HG02678 (cell line): ENCODE results near the gene CIB4.

Source experiments
- ATAC-seq: cut with Tn5 transposase; IDR thresholded peaks from one replicate; pipeline ENCODE4 v1.9.1; 2021; ENCODE audit warnings: mild to moderate bottlenecking, moderate library complexity; ENCODE audit not compliant: unreplicated experiment

The CIB4 gene

GRCh38 chr2:26584656-26585055 is 56.5 kb downstream of the CIB4 start:
- no peak for ATAC-seq

DNA sequence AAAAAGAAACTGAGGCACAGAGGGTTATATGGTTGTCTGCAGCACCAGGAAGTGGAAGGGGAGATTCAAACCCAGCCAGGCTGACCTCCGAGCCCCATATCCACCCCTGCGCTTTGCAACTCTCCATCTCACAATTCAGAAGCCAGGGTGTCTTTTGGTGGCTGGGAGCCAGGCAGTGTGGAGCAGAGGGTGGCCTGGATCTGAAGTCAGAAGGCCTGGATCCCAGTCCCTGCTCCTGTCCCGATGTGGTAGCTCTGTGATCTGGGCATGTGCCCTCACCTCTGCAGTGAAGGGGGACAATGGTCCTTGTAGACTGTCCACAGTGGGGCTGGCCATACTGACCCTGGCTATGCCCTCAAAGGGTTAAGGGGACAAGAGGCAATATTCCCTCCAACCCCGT is 57.0 kb downstream of the CIB4 start:
- no peak for ATAC-seq

GRCh38 chr2:26583381-26583911 is 57.7 kb downstream of the CIB4 start:
- ATAC-seq, result no peak

DNA sequence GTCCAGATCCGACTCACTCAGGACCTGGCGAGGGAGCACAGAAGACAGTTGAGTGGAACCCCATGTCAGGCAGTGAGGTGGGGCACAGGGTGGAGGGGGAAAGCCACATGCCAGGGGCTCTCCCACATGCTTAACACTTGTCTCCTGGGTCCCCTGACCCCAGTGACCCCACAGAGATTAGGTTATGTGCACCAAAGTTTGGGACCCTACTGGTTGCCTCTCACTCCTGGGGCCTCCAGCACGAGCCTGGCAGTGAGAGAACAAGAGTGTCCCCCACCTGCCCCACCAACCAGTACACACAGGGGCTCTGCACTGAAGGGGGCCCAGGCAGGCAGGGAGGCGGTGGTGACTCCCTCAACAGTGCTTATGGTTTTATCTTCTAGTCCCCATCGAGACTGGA is 58.3 kb downstream of the CIB4 start:
- no peak for ATAC-seq

GRCh38 chr2:26581991-26582842 is 58.9 kb downstream of the CIB4 start:
- ATAC-seq, result no peak

DNA sequence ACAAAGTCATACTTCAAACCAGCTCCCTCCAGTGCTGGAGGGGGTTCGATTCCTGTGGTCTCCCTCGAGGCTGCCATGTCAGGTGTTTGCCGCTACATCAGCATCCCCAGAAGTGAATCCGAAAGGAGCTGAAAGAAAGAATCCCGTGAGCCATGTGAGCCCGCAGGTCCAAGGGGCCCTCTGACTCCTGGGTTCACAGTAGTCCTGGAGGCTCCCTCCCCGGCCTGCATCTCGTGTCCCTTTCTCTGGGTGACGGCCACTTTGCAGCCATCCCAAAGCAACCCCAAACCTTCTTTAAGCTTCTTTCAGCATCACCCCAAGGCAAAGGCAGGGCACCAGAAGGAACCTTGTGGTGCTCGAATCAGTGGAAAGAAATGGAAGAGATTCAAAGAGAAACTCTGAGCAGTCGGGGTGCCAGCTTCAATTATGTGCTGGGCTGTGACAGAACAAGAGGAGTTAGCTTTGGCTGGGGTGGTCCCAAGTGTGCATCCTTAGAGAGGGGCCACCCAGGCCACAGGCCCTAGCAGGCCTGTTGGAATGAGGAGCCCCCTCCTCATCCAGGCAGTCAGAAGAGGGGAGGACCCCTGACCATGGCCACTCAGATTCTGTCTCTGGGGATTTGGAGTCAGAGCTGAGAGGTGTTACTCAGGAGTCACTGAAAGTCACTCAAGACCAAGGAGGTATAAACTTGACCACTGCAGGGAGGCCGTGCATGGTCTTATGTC is 59.7 kb downstream of the CIB4 start:
- no peak for ATAC-seq

GRCh38 chr2:26580751-26581150 is 60.4 kb downstream of the CIB4 start:
- no peak for ATAC-seq

- no peak for ATAC-seq
These were observed 61.0 kb downstream of the CIB4 start for GRCh38 chr2:26580151-26580550.

- ATAC-seq, result no peak
These were observed 61.5 kb downstream of the CIB4 start for GRCh38 chr2:26579723-26580040.

DNA sequence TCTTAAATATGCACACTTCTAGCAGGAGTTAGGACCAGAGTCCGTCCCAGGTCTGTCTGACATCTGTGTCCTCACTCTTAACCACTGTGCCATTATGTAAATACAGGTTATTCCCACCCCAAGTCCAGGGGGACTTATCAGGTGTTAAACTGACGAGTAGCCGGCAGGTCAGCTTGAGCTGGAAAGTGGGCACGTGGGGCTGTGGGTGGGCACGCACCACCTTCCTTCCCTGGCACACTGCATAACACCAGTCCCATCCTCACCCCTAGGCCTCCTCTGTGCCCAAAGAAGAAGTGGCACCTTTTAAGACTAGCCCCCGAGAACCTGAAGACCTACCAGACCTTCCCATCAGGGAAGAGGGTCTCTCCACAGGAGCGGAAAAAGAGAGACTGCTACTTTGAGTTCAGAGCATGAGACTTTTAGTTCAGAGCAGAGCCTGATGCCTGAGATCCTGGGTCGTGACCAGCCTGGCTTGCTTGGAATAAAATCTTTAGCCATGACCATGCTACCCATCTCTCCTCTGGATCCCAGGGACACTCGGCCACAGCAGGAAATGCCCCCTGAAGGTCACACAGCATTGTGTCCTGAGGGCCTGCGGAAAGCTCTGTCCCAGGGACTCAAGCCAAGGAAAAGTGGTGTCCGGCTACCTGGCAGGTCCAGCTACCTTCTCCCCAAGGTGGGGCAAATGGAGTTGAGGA is 62.0 kb downstream of the CIB4 start:
- no peak for ATAC-seq

GRCh38 chr2:26578581-26578980 is 62.6 kb downstream of the CIB4 start:
- no peak for ATAC-seq

- ATAC-seq, result no peak
These were observed 63.1 kb downstream of the CIB4 start for GRCh38 chr2:26578113-26578458.

GRCh38 chr2:26577442-26578112 is 63.6 kb downstream of the CIB4 start:
- ATAC-seq, result no peak

DNA sequence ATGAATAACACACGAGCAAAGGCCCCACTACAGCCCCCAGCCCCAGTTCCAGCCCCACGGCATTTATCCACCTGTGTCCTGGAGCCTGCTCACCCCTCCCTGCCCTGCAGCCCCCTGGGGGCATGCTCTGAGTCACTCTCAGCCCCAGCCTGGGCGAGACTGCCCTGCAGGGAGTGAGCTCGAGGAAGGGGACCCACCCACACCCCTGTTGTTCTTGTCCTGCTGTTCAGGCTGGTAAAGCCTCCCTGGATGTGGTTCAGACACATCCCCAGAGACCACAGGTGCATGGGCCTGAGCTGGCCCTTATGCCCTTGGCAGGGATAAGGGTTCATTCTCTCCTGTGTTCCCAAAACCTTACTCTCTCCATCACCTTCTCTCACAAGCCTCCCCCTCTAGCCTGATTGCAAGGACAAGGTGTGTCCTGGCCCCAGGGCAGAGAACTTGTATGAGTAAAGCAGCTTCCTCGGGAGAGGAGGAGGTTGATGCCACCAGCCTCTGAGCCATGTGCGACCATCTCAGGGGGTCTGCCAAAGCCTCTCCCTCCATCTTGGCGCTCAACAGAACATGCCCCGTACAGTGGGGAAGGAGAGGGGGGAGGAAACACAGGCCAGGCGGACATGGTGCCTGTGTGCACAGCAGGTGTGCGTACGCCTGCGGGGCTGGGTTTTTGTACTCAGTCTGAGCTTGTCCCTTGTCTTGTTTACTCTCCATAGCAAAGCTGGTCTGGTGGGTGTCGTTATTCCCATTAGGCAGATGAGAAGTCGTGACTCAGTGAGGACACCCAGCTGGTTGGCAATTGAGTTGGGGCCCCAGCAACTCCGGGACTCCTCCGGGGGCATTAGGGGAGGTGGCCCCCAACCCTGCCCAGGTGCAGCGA is 64.4 kb downstream of the CIB4 start:
- ATAC-seq, result no peak

- ATAC-seq, result no peak
These were observed 65.2 kb downstream of the CIB4 start for GRCh38 chr2:26575836-26576564.

DNA sequence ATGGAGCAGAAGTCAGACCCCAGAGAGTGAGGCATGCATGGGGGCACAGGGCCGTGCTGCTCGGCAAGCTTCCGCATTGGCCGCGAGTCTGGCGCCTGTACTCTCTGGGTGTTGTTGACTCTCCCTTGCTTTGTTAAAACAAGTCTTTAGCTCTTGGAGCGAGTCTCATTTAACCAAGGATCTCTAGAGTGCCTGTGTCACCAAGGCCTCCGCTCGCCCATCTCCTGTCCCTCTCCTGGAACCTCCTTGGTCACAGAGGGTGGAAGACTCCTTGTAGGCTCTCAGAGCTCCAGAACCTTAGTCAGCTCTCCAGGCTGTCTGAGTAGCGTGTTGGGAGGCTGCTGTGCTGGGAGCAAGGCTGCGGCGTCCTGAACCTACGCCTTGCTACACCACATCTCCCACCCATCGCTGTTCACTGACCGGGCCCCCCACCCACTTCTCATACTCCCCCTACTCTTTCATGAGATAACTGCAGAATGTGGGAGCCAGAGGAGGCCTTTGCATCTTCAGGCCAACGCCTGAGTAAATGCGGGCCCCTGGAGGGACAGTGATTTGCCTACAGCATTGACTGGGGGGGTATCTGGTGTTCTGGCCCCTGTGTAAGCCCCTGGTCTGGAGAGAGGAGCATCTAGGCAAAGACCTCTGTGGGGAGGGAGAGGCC is 66.1 kb downstream of the CIB4 start:
- no peak for ATAC-seq

- ATAC-seq, result no peak
These were observed 66.9 kb downstream of the CIB4 start for GRCh38 chr2:26574066-26574899.

DNA sequence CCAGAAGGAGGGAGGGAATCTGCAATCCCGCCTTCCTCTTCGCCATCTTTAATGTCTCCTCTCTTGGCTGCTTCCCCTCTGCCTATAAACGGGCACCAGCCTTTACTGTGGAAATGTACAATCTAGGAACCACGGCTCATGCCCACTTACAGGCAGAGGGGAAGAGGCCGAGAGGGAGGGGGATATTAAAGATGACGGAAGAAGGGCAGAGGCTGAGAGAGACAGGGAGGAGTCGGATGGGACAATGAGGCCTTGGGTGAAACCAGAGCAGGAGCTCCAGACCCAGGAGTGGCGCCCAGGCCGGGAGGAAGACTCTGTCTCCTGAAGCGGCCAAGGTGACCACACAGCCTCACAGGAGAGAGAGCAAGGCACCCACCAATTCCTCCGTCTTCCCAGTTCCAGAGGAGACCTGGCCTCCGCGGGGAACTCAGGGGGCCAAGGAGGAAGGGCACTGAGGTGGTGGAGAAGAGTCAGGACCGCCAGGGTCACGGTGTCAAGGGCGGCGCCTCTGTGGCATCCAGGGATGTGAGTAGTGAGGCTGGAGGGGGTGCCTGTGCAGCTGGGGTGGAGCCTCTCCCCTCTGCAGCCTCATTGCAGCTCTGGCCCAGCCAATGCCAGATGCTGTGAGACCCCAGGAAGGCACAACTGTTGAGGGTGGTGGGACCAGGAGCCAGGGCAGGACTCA is 67.8 kb downstream of the CIB4 start:
- no peak for ATAC-seq
